ENCODE results near the gene MROH8.

Gene MROH8

GRCh38 chr20:37178839-37179682 lies at the start of gene MROH8, which contains the start of gene RPN2:
Gene MROH8 (minus strand): TSS chr20:37179548.
Gene RPN2 (plus strand): TSS chr20:37179330. CDS start chr20:37179357, 27 bp downstream.
- no peak for TF ChIP-seq CTCF (IDR thresholded peaks at IDR 0.05; ENCODE audit: low read depth, low read length, missing control alignments)
- DNase-seq (ENCODE audit: low read depth): peak; percentile 92
- peak within 1 kb of the TSS; percentile 79 for H3K4me3 ChIP-seq (ENCODE audit: low read depth, low read length)

DNA sequence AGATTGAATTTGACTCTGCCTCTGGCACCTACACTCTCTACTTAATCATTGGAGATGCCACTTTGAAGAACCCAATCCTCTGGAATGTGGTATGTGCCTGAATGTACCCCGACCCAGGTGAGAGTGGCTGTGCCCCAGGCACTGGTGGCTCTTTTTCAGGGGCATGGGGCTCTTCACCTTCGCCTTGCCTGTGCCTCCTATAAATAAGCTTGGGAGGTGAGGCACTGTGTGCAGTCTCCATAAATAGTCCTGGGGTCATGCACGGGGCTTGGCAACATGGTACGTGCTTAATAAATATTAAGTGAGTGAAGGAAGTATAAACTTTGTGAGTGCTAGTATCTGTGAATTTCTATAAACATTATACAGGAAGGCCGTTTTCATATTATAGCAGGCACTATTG lies 49.3 kb upstream of the MROH8 start:
- H3K4me3 ChIP-seq (ENCODE audit: low read depth, low read length): no peak overlapping the region
- no peak for DNase-seq (ENCODE audit: low read depth)
- TF ChIP-seq CTCF (IDR thresholded peaks at IDR 0.05; ENCODE audit: low read depth, low read length, missing control alignments): no peak

DNA sequence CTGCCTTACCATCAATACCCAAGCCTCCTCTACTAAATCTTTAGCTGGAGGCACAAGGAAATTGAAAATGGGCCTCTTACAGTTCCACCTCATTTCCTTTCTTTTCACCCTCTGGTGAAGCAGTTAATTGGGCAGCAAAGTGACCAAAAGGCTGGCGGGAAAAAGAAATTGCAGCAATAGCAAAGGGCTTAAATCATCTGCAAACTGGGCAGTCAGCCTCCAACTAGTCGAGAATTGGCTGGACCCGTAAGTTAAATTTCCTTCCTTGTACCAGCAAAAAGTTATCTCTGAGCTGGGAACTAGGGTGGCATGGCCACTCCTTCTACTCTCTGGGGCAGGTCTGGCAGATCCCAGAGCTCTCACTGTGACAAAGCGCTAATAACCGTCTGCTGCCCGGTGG lies 48.7 kb upstream of the MROH8 start:
- no peak for DNase-seq (ENCODE audit: low read depth)
- TF ChIP-seq CTCF (IDR thresholded peaks at IDR 0.05; ENCODE audit: low read depth, low read length, missing control alignments): no peak
- no peak overlapping the region for H3K4me3 ChIP-seq (ENCODE audit: low read depth, low read length)

GRCh38 chr20:37226889-37227288 lies 47.5 kb upstream of the MROH8 start:
- no peak for TF ChIP-seq CTCF (IDR thresholded peaks at IDR 0.05; ENCODE audit: low read depth, low read length, missing control alignments)

GRCh38 chr20:37225146-37225545 lies 45.8 kb upstream of the MROH8 start:
- no peak overlapping the region for H3K4me3 ChIP-seq (ENCODE audit: low read depth, low read length)
- no peak for DNase-seq (ENCODE audit: low read depth)
- no peak for TF ChIP-seq CTCF (IDR thresholded peaks at IDR 0.05; ENCODE audit: low read depth, low read length, missing control alignments)

More at GRCh38 chr20:37226889-37227288, 47.5 kb upstream of the MROH8 start:
- no peak overlapping the region for H3K4me3 ChIP-seq (ENCODE audit: low read depth, low read length)
- DNase-seq (ENCODE audit: low read depth): no peak

DNA sequence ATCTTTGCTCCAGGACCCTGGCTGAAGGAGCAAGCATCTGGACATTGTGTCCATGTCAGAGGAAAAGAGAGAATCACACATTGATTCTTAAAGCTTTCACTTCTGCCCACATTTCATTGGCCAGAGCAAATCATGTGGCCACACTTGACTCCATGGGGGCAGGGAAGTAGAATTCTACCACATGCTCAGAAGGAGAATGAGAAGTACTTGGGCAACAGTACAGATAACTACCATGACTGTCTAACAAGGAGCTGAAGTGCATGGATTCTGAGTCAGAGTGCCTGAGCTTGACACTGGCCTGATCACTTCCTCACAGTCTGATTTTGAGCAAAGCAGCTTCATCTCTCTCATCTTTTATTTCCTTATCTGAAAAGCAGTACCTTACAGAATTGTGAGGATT lies 43.7 kb upstream of the MROH8 start:
- no peak for DNase-seq (ENCODE audit: low read depth)
- TF ChIP-seq CTCF (IDR thresholded peaks at IDR 0.05; ENCODE audit: low read depth, low read length, missing control alignments): no peak
- H3K4me3 ChIP-seq (ENCODE audit: low read depth, low read length): no peak overlapping the region

GRCh38 chr20:37222086-37222485 lies 42.7 kb upstream of the MROH8 start:
- no peak for TF ChIP-seq CTCF (IDR thresholded peaks at IDR 0.05; ENCODE audit: low read depth, low read length, missing control alignments)
- DNase-seq (ENCODE audit: low read depth): no peak
- H3K4me3 ChIP-seq (ENCODE audit: low read depth, low read length): no peak overlapping the region

Measured in GM12864 (cell line).